GM10266 (cell line): ENCODE results near the gene PCNT.

Source experiments
- DNase-seq: peaks from one replicate; pipeline ENCODE4 v3.0.0; 2012; ENCODE audit errors: extremely low spot score
- CTCF ChIP-seq: IDR thresholded peaks from 2 replicates; pipeline ENCODE4 v1.5.1; 2012; ENCODE audit warnings: mild to moderate bottlenecking, low read depth; ENCODE audit not compliant: control insufficient read depth, insufficient read depth; ENCODE audit errors: missing control alignments

PCNT gene

GRCh38 chr21:46363698-46364097, 39.7 kb downstream of the PCNT start:
- TF ChIP-seq CTCF = no peak
- no peak for DNase-seq

GRCh38 chr21:46366091-46366490, 42.1 kb downstream of the PCNT start:
- DNase-seq = no peak
- no peak for TF ChIP-seq CTCF

GRCh38 chr21:46366561-46366960, 42.6 kb downstream of the PCNT start:
- no peak for DNase-seq
- TF ChIP-seq CTCF = no peak

GRCh38 chr21:46366966-46367365, 43.0 kb downstream of the PCNT start:
- no peak for DNase-seq
- TF ChIP-seq CTCF = no peak

GRCh38 chr21:46368533-46369285, 44.8 kb downstream of the PCNT start:
- DNase-seq = peak; percentile 92
- no peak for TF ChIP-seq CTCF

- TF ChIP-seq CTCF = no peak
- peak; percentile 68 for DNase-seq
Measured at GRCh38 chr21:46369520-46370235, 45.7 kb downstream of the PCNT start.
